ENCODE measurements around the gene SETX. TPM values are rescaled to one million over a fixed set of nuclear protein-coding genes. Genes with fewer than 3 reads are reported as not detected.

The SETX gene
- total and polyA plus RNA-seq, 8 donors: 11.1 to 23.1 (median 14.5) TPM

GRCh38 chr9:132216861-132217619 lies 137.7 kb downstream of the SETX start:
- 76 to 80% methylated on average over 10 of the region's 10 CpGs for WGBS, 2 donors
- FAIRE-seq: no peak
- Histone ChIP-seq H3K9me3 (no peaks in the 10 kb centered on the region), H3K4me1 (peaks cover 0 to 9% (median 3%) of the 10 kb centered on the region in 3 donors), H3K27me3 (no peaks in the 10 kb centered on the region), H3K36me3 (no peaks in the 10 kb centered on the region), H3K4me3 (no peak overlapping the region), H3K27ac (no peak overlapping the region)
- no peak for TF ChIP-seq CTCF (IDR thresholded peaks at IDR 0.05)
- peak in 1 of 6 donors; percentile 28 for DNase-seq
- ATAC-seq: no peak
- intact Hi-C loops (cut with DNase I): no loop called here

GRCh38 chr9:132214027-132214622 lies 140.7 kb downstream of the SETX start:
- intact Hi-C loops (cut with DNase I): no loop called here
- 7 to 8% methylated on average over 18 of the region's 18 CpGs for WGBS, 2 donors
- no peak overlapping the region for H3K4me3 ChIP-seq
- H3K27me3 ChIP-seq: no peaks in the 10 kb centered on the region
- peak overlapping the region; percentile 20 to 74 (median 48) for H3K27ac ChIP-seq
- peak; percentile 83 to 92 (median 91) for DNase-seq
- TF ChIP-seq CTCF (IDR thresholded peaks at IDR 0.05): peak in 3 of 4 donors; percentile 14 to 26 (median 21)
- no peaks in the 10 kb centered on the region for H3K9me3 ChIP-seq
- peaks cover 0 to 9% (median 3%) of the 10 kb centered on the region in 3 donors for H3K4me1 ChIP-seq
- no peak for FAIRE-seq
- no peaks in the 10 kb centered on the region for H3K36me3 ChIP-seq
- peak; percentile 94 to 95 (median 95) for ATAC-seq

GRCh38 chr9:132211570-132211969 lies 143.2 kb downstream of the SETX start:
- ATAC-seq: no peak
- H3K36me3 ChIP-seq: no peaks in the 10 kb centered on the region
- TF ChIP-seq CTCF (IDR thresholded peaks at IDR 0.05): no peak
- no peak for FAIRE-seq
- H3K4me3 ChIP-seq: no peak overlapping the region
- no peak for DNase-seq
- no peak overlapping the region for H3K27ac ChIP-seq
- H3K27me3 ChIP-seq: no peaks in the 10 kb centered on the region
- intact Hi-C loops (cut with DNase I): no loop called here
- H3K9me3 ChIP-seq: no peaks in the 10 kb centered on the region
- WGBS, 2 donors: 82 to 90% methylated on average over 7 of the region's 7 CpGs
- peaks cover 0 to 9% (median 3%) of the 10 kb centered on the region in 3 donors for H3K4me1 ChIP-seq

Other genes starting within 250 kb of the SETX start
- 1 to 10 TPM; 1.0 to 6.4 (median 3.6) TPM for gene NTNG2, start 192.9 kb downstream of the SETX start, total RNA-seq
- gene NTNG2, start 192.9 kb downstream of the SETX start, polyA plus RNA-seq: 1 to 10 TPM; 1.1 to 1.5 TPM
- 1 to 10 TPM; 4.5 to 9.0 (median 6.0) TPM for gene TTF1, start 51.9 kb upstream of the SETX start, total RNA-seq
- gene TTF1, start 51.9 kb upstream of the SETX start, polyA plus RNA-seq: 10 to 100 TPM in 1 of 2 donors, 1 to 10 TPM in 1; 8.5 to 14.0 TPM
- not detected for gene CFAP77, start 55.2 kb upstream of the SETX start, total RNA-seq
- not detected for gene CFAP77, start 55.2 kb upstream of the SETX start, polyA plus RNA-seq
- not detected for gene BARHL1, start 227.6 kb upstream of the SETX start, total RNA-seq
- under 1 TPM in 1 of 2 donors, not detected in 1; 0.27 TPM for gene BARHL1, start 227.6 kb upstream of the SETX start, polyA plus RNA-seq